Tibial nerve (tissue), 4 donors: Measurements from ENCODE around the gene CDK13. TPM values are rescaled to one million over a fixed set of nuclear protein-coding genes. Genes with fewer than 3 reads are reported as not detected.

Experiments
- DNase-seq, 2 donors: peaks; one replicate each; pipeline ENCODE4 v3.0.0-alpha.2; 2019; ENCODE audit warnings: low spot score in 2 of 2
- H3K27ac ChIP-seq, 4 donors: fragments of 200-600 bp; sonication (generic) in 3 of 4; one replicate each; pipeline ENCODE4 v1.5.1; 2017 to 2019; ENCODE audit warnings: mild to moderate bottlenecking in 1 of 4
- H3K27me3 ChIP-seq, 2 donors: fragments of 200-600 bp; sonication (generic) in 1 of 2; one replicate each; pipeline versions ENCODE4 v1.5.1 to v1.6.0; 2017 to 2019
- H3K36me3 ChIP-seq, 3 donors: fragments of 200-600 bp; sonication (generic); one replicate each; pipeline ENCODE4 v1.5.1; 2018 to 2019
- H3K4me1 ChIP-seq, 4 donors: fragments of 200-600 bp; sonication (generic) in 3 of 4; one replicate each; pipeline ENCODE4 v1.5.1; 2017 to 2019
- H3K4me3 ChIP-seq, 4 donors: fragments of 200-600 bp; sonication (generic) in 3 of 4; one replicate each; pipeline ENCODE4 v1.5.1; 2017 to 2019; ENCODE audit warnings: mild to moderate bottlenecking in 1 of 4, moderate library complexity in 1 of 4
- H3K9me3 ChIP-seq, 4 donors: fragments of 200-600 bp; sonication (generic) in 3 of 4; one replicate each; pipeline ENCODE4 v1.5.1; 2017 to 2019
- EP300 ChIP-seq, 2 donors: sonication (generic); formaldehyde crosslinking; IDR thresholded peaks; one replicate each; pipeline ENCODE4 v1.6.1; 2017; ENCODE audit warnings: antibody characterized with exemption in 2 of 2, mild to moderate bottlenecking in 1 of 2
- POLR2A ChIP-seq, 2 donors: fragments of 450-650 bp; IDR thresholded peaks; one replicate each; pipeline ENCODE4 v1.6.1; 2017; ENCODE audit warnings: antibody characterized with exemption in 2 of 2, mild to moderate bottlenecking in 2 of 2, moderate library complexity in 2 of 2
- WGBS, 2 donors: methylation state at CpG; one replicate each; pipeline ENCODE4 v1.1.5; 2018; 5-methylcytosine and 5-hydroxymethylcytosine counted together
- small RNA-seq: library from RNA; depleted of rRNA; stranded (forward); fragments of <200 nt; gene quantifications from one replicate; pipeline ENCODE3, GENCODE V24; 2016
- total RNA-seq, 4 donors: library from RNA; depleted of rRNA; stranded (reverse); fragments of >200 nt; gene quantifications; one replicate each; pipeline ENCODE4 v1.1.0, GENCODE V29; 2016
- TF ChIP-seq, protein P1 (sequence below), 5 experiments: fragments of 200-600 bp in 3 of 5; fragments of 450-650 bp in 2 of 5; sonication (generic) in 3 of 5; IDR thresholded peaks; one replicate each; pipeline ENCODE4 v1.5.1; 2016 to 2019; ENCODE audit warnings: antibody characterized with exemption in 5 of 5, mild to moderate bottlenecking in 3 of 5, moderate library complexity in 2 of 5

CDK13 gene
- total RNA-seq, 4 donors from 2014 or later: 87.8 to 128 (median 114) TPM

DNA sequence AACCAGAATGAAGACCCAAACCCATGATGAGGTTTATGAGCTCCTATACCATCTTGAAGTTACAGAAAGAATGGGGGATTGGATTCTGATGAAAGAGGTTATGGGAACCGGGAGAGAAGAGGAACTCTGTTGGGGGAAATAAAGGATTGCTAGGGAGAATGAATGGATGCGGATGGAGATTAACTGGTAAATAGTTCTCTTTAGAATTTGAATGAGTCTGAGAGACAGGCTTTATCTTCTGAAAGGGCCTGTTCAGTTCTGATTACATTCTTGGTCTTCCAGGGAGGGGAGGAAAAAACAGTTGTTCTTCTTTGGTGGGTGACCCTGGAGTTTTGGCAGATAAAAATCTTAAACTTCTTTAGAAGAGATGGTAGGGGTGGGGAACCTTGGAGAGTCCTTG lies 198.6 kb downstream of the CDK13 start:
- 70 to 72% methylated on average over 2 of the region's 2 CpGs for WGBS, 2 donors
- no peaks in the 10 kb centered on the region for H3K36me3 ChIP-seq
- no peak for DNase-seq

More for the DNA sequence above, 198.6 kb downstream of the CDK13 start:
- Histone ChIP-seq H3K27ac (no peak overlapping the region), H3K4me3 (no peak overlapping the region), H3K27me3 (no peaks in the 10 kb centered on the region), H3K9me3 (no peaks in the 10 kb centered on the region), H3K4me1 (no peaks in the 10 kb centered on the region)
- TF ChIP-seq, protein P1, sequence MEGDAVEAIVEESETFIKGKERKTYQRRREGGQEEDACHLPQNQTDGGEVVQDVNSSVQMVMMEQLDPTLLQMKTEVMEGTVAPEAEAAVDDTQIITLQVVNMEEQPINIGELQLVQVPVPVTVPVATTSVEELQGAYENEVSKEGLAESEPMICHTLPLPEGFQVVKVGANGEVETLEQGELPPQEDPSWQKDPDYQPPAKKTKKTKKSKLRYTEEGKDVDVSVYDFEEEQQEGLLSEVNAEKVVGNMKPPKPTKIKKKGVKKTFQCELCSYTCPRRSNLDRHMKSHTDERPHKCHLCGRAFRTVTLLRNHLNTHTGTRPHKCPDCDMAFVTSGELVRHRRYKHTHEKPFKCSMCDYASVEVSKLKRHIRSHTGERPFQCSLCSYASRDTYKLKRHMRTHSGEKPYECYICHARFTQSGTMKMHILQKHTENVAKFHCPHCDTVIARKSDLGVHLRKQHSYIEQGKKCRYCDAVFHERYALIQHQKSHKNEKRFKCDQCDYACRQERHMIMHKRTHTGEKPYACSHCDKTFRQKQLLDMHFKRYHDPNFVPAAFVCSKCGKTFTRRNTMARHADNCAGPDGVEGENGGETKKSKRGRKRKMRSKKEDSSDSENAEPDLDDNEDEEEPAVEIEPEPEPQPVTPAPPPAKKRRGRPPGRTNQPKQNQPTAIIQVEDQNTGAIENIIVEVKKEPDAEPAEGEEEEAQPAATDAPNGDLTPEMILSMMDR (IDR thresholded peaks at IDR 0.05): no peak
- no peak for TF ChIP-seq POLR2A (IDR thresholded peaks at IDR 0.05)
- TF ChIP-seq EP300 (IDR thresholded peaks at IDR 0.05): no peak

Small RNAs within 50 kb of the gene (small RNA-seq; reads per million reads assigned to genes)
- gene AC006023.1 (not detected), gene AC006023.2 (not detected)

Other genes starting within 250 kb of the CDK13 start
- gene MPLKIP, start 184.4 kb downstream of the CDK13 start, total RNA-seq: 10 to 100 TPM; 29.9 to 70.8 (median 55.0) TPM
- gene SUGCT, start 184.7 kb downstream of the CDK13 start, total RNA-seq: 10 to 100 TPM in 1 of 4 donors, 1 to 10 TPM in 3; 2.7 to 20.8 (median 6.2) TPM